Fibroblast of pulmonary artery (primary cell): Measurements from ENCODE around the gene CYP20A1.
A peak's percentile ranks its signal among the peaks of the same experiment; 100 is the strongest.
"Not testable (repeated sequence)": the region's sequence is repeated elsewhere in the genome, so short reads cannot be mapped to it uniquely, and the experiment has no call there.

ENCODE experiments used
- DNase-seq: peaks from one replicate; pipeline ENCODE4 v3.0.0-alpha.2; 2010; ENCODE audit warnings: low read depth
- H3K4me3 ChIP-seq: replicated peaks from 2 replicates; pipeline ENCODE4 v1.5.1; 2011; ENCODE audit warnings: low read depth, mild to moderate bottlenecking, control low read depth, low read length, moderate library complexity
- CTCF ChIP-seq: IDR thresholded peaks from 2 replicates; pipeline ENCODE4 v1.5.1; 2011; ENCODE audit warnings: mild to moderate bottlenecking, control low read depth, low read length, inconsistent platforms; ENCODE audit errors: missing control alignments

Gene CYP20A1

GRCh38 chr2:203328760-203329540, 90.1 kb downstream of the CYP20A1 start:
- TF ChIP-seq CTCF: no peak
- DNase-seq: peak; percentile 38
- H3K4me3 ChIP-seq: peak overlapping the region; percentile 90

- no peak for TF ChIP-seq CTCF
- no peak overlapping the region for H3K4me3 ChIP-seq
- peak; percentile 70 for DNase-seq
These were observed 91.6 kb downstream of the CYP20A1 start for GRCh38 chr2:203330434-203330833.

GRCh38 chr2:203338322-203338721, 99.5 kb downstream of the CYP20A1 start:
- H3K4me3 ChIP-seq: no peak overlapping the region
- no peak for TF ChIP-seq CTCF
- no peak for DNase-seq

- DNase-seq: peak; percentile 91
- no peak overlapping the region for H3K4me3 ChIP-seq
- TF ChIP-seq CTCF: no peak
These were observed 102.1 kb downstream of the CYP20A1 start for GRCh38 chr2:203340791-203341487.

- peak; percentile 7 for DNase-seq
- no peak for TF ChIP-seq CTCF
- no peak overlapping the region for H3K4me3 ChIP-seq
These were observed 103.0 kb downstream of the CYP20A1 start for GRCh38 chr2:203341741-203342310.

- H3K4me3 ChIP-seq, DNase-seq: not testable (repeated sequence)
These were observed 103.6 kb downstream of the CYP20A1 start for GRCh38 chr2:203342374-203342773.

GRCh38 chr2:203344667-203345066, 105.8 kb downstream of the CYP20A1 start:
- TF ChIP-seq CTCF: no peak
- H3K4me3 ChIP-seq: no peak overlapping the region
- no peak for DNase-seq
